ENCODE measurements around the gene RPS6KB2. TPM values are rescaled to one million over a fixed set of nuclear protein-coding genes. Genes with fewer than 3 reads are reported as not detected.
A peak's percentile ranks its signal among the peaks of the same experiment; 100 is the strongest.

Gene RPS6KB2
- total RNA-seq, 4 donors from 2014 or later = 27.4 to 45.0 (median 30.7) TPM

GRCh38 chr11:67419325-67420049, 8.8 kb upstream of the RPS6KB2 start:
- ATAC-seq (ENCODE audit: low FRiP score) = no peak
- no peak for DNase-seq (ENCODE audit: low spot score)
- TF ChIP-seq, protein P1, sequence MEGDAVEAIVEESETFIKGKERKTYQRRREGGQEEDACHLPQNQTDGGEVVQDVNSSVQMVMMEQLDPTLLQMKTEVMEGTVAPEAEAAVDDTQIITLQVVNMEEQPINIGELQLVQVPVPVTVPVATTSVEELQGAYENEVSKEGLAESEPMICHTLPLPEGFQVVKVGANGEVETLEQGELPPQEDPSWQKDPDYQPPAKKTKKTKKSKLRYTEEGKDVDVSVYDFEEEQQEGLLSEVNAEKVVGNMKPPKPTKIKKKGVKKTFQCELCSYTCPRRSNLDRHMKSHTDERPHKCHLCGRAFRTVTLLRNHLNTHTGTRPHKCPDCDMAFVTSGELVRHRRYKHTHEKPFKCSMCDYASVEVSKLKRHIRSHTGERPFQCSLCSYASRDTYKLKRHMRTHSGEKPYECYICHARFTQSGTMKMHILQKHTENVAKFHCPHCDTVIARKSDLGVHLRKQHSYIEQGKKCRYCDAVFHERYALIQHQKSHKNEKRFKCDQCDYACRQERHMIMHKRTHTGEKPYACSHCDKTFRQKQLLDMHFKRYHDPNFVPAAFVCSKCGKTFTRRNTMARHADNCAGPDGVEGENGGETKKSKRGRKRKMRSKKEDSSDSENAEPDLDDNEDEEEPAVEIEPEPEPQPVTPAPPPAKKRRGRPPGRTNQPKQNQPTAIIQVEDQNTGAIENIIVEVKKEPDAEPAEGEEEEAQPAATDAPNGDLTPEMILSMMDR (IDR thresholded peaks at IDR 0.05) = no peak

- ATAC-seq (ENCODE audit: low FRiP score) = peak; percentile 8
- TF ChIP-seq, protein P1 (IDR thresholded peaks at IDR 0.05) = no peak
- no peak for DNase-seq (ENCODE audit: low spot score)
These were observed 8.1 kb upstream of the RPS6KB2 start for GRCh38 chr11:67420147-67420645.

GRCh38 chr11:67420646-67421429, 7.5 kb upstream of the RPS6KB2 start:
- TF ChIP-seq, protein P1 (IDR thresholded peaks at IDR 0.05) = no peak
- ATAC-seq (ENCODE audit: low FRiP score) (peak; percentile 86), DNase-seq (ENCODE audit: low spot score) (peak; percentile 88)

DNA sequence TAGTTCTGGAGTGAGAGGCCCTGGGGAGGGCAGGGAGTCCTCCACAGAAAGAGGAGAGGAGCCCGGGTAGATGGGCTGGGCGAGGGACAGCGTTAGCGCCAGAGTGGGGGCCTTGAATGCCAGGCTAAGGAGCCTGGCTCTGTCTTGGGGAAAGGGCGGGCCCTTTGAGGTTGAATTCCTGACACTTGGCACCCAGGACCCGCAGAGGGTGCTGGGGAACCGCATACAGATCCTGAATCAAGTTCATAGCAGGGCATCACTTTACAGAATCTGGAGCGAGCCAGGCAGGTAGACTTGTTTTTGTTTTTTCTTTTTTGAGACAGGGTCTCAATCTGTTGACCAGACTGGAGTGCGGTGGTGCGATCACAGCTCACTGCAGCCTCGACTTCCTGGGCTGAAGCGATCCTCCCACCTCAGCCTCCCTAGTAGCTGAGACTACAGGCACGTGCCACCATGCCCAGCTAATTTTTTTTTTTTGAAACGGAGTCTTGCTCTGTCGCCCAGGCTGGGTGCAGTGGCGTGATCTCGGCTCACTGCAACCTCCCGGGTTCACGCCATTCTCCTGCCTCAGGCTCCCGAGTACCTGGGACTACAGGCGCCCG, 6.8 kb upstream of the RPS6KB2 start:
- no peak for ATAC-seq (ENCODE audit: low FRiP score)
- no peak for DNase-seq (ENCODE audit: low spot score)
- TF ChIP-seq, protein P1 (IDR thresholded peaks at IDR 0.05) = no peak

DNA sequence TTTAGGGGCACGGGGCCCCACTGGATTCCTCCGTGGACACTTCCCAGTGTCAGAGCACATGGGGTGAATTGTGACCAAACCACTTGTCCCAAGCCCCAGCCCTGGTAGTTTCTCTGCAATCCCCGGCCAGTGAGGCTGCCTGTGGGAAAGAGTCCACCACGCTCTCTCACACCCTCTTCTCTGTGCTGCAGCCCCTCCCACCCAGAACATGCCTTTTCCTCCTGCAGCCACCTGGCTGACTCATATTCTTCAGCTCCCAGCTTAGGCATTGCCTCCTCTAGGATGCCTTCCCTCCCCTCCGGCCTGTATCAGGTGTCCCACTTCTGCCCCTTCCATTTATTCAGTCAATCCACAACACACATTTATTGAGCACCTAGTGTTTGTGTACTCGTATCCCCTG, 5.4 kb upstream of the RPS6KB2 start:
- DNase-seq (ENCODE audit: low spot score) (no peak), ATAC-seq (ENCODE audit: low FRiP score) (no peak)
- TF ChIP-seq, protein P1 (IDR thresholded peaks at IDR 0.05) = no peak

- ATAC-seq (ENCODE audit: low FRiP score) (no peak), DNase-seq (ENCODE audit: low spot score) (no peak)
- TF ChIP-seq, protein P1 (IDR thresholded peaks at IDR 0.05) = no peak
These were observed 4.8 kb upstream of the RPS6KB2 start for GRCh38 chr11:67423466-67423865.
